Activated naive CD4-positive, alpha-beta T cell treated with anti-CD3 and anti-CD28 coated beads for 36 hours (primary cell): ENCODE data around the gene FBXO46. TPM values are rescaled to one million over a fixed set of nuclear protein-coding genes. Genes with fewer than 3 reads are reported as not detected.
"Not testable (repeated sequence)": the region's sequence is repeated elsewhere in the genome, so short reads cannot be mapped to it uniquely, and the experiment has no call there.

ENCODE experiments used
- CTCF ChIA-PET: fragments of 350-600 bp; sonication (Branson Sonifier 250); formaldehyde crosslinking; loops from one replicate; lab custom pipeline; 2021; ENCODE audit warnings: antibody characterized with exemption; lab: Charles Lee
- DNase-seq: peaks from one replicate; pipeline ENCODE4 v3.0.0-alpha.2; 2020
- H3K27ac Mint-ChIP-seq: one replicate; pipeline ENCODE4 v1.8.0; 2021; ENCODE audit warnings: mild to moderate bottlenecking, mixed read lengths
- H3K27me3 Mint-ChIP-seq: one replicate; pipeline ENCODE4 v1.8.0; 2021; ENCODE audit warnings: low read depth, mixed read lengths
- H3K36me3 Mint-ChIP-seq: one replicate; pipeline ENCODE4 v1.8.0; 2021; ENCODE audit warnings: low read depth, mixed read lengths
- H3K4me1 Mint-ChIP-seq: one replicate; pipeline ENCODE4 v1.8.0; 2021; ENCODE audit warnings: low read depth, mixed read lengths
- H3K4me3 Mint-ChIP-seq: one replicate; pipeline ENCODE4 v1.8.0; 2021; ENCODE audit warnings: mild to moderate bottlenecking, moderate library complexity, mixed read lengths
- H3K9me3 Mint-ChIP-seq: one replicate; pipeline ENCODE4 v1.8.0; 2021; ENCODE audit warnings: mixed read lengths
- intact Hi-C: fragments of 100-400 bp; cut with micrococcal nuclease; formaldehyde crosslinking; loops from one replicate; pipeline ENCODE4 v1.15.1; 2023
- total RNA-seq, 2 experiments: library from RNA; stranded (reverse); gene quantifications; one replicate each; pipeline ENCODE4 v1.2.3, GENCODE V29; 2021

The FBXO46 gene
- total RNA-seq, 2 experiments from 2014 or later: 21.8 to 23.2 TPM

DNA sequence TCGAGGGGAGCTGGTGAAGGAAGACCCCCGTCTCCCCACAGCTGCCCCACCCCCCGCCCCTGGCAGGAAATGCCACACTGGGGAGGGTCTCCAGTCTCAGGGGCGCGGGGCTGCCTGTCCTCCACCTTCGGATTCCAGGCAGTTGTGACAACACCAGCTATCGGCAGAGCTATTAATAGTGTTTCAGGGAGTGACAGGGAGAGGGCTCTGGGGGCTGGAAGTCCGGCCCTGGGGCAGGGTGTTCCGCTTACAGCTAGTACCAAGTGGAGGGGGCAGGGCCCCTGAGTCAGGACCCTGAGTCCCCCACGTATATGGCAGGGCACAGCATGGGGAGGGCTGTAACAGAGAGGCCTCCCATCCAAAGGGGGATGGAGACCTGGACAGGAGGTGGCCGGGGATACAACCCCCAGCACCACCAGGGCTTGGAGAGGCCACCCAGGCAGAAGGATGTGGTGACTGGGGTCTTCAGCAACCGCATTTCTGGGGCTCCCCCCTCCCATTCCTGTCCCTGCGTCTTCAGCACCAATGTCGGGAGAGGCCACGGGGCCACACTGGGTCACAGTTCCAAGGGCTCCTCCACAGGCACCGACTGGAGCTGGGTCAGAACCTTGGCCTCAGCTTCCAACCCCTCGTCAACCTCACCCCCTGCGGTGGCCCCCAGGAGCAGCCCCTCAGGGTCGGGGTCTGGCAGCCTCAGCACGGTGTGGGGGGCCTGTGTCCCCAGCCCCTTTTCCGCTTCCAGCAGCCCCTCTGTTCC is 34.4 kb upstream of the FBXO46 start:
- peaks cover 20% of the 10 kb centered on the region for H3K27me3 Mint-ChIP-seq
- no peaks in the 10 kb centered on the region for H3K9me3 Mint-ChIP-seq
- no peak overlapping the region for H3K27ac Mint-ChIP-seq
- H3K4me3 Mint-ChIP-seq: no peak overlapping the region
- intact Hi-C loops: no loop called here
- peaks cover 8% of the 10 kb centered on the region for H3K4me1 Mint-ChIP-seq
- CTCF ChIA-PET: no interaction called here
- H3K36me3 Mint-ChIP-seq: no peaks in the 10 kb centered on the region
- no peak for DNase-seq

DNA sequence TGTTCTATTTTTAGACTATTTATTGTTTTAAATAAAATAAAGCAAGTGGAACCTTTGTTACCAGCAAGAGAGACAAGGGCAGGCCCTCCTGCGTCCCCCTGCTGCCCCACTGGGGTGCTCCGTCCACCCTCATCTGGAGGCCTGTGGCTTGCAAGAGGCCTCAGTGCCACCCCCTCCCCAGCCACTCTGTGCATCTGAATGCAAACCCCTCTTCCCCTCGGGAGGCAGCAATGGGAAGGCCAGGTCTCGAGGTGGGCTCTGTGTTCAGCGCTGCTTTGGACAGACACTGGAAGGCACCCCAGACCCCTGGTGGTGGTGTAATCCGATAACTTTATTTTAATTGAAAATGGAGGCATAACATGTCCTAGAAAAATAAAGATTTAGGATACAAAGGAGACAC is 33.8 kb upstream of the FBXO46 start:
- DNase-seq: no peak
- peaks cover 5% of the 10 kb centered on the region for H3K4me1 Mint-ChIP-seq
- peaks cover 21% of the 10 kb centered on the region for H3K27me3 Mint-ChIP-seq
- intact Hi-C loops: no loop called here
- no peak overlapping the region for H3K27ac Mint-ChIP-seq
- no peaks in the 10 kb centered on the region for H3K9me3 Mint-ChIP-seq
- H3K4me3 Mint-ChIP-seq: no peak overlapping the region
- H3K36me3 Mint-ChIP-seq: no peaks in the 10 kb centered on the region
- CTCF ChIA-PET: no interaction called here

DNA sequence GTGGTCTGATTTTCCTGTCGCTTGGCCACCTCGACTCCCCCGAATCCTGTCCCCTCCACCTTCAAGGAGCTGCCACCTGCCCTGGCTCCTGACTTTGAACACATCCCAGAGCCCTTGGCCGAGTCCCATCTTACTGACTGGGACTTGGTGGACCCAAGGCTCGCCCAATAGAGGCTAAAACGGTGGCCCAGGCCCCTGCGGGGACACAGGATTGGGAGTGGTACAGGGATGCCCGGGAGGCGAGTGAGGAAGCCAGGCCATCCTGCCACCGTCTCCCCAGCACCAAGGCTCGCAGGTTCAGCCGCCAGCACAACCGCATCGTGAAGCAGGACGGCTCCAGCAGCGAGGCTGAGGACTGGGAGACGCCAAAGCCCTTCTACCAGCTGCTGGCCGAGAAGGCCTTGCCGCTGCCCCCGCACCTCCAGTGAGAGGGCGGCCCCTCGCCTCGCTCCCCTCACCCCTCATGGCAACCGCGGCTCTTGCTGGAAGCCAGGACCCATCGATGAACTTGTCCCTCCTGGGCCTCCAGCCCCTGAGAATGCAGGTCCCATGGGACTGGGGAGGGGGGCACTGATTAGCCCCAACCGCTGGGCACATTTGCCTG is 33.1 kb upstream of the FBXO46 start:
- intact Hi-C loops: no loop called here
- no peaks in the 10 kb centered on the region for H3K36me3 Mint-ChIP-seq
- H3K4me1 Mint-ChIP-seq: peaks cover 4% of the 10 kb centered on the region
- H3K4me3 Mint-ChIP-seq: no peak overlapping the region
- CTCF ChIA-PET: no interaction called here
- H3K27ac Mint-ChIP-seq: no peak overlapping the region
- no peaks in the 10 kb centered on the region for H3K9me3 Mint-ChIP-seq
- H3K27me3 Mint-ChIP-seq: peaks cover 23% of the 10 kb centered on the region
- DNase-seq: no peak

DNA sequence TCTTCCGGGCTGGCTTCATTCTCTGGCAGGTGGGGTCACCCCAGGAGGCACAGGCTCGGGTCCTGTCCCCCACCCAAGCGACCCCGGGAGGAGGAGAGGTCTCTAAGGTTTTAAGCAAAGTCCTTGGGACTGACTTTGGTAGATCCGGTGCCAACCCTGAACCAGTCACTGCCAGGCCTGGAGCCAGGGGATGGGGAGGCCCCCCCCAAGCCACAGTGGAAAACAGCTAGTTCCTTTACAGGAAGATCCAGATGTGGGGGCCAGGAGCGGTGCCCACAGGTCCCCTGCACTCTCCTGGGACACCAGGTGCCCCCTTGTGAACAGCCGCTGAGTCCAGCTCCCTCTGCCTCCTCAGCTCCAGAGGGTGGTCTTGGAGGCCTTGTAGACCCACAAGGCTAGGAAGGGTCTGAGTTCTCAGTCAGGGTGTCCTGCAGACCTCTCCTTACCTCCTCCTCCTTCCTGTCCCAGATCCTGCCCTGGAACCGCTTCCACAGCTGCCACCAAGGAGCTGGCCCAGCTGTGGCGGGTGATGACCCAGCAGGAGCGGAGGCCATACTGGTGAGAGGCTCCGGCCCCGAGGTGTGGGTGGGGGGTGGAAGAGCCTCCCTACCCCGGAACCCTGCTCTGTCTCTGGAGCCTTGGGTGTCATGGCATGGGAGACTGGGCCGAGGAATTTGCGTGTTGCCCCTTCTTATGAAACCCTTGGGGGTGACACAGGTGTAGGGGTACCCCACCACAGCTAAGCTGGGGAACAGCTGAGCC is 32.4 kb upstream of the FBXO46 start:
- CTCF ChIA-PET: no interaction called here
- Mint-ChIP-seq H3K4me1 (peaks cover 4% of the 10 kb centered on the region), H3K9me3 (no peaks in the 10 kb centered on the region), H3K36me3 (no peaks in the 10 kb centered on the region), H3K27me3 (peaks cover 22% of the 10 kb centered on the region), H3K4me3 (no peak overlapping the region), H3K27ac (no peak overlapping the region)
- DNase-seq: no peak
- intact Hi-C loops: no loop called here

DNA sequence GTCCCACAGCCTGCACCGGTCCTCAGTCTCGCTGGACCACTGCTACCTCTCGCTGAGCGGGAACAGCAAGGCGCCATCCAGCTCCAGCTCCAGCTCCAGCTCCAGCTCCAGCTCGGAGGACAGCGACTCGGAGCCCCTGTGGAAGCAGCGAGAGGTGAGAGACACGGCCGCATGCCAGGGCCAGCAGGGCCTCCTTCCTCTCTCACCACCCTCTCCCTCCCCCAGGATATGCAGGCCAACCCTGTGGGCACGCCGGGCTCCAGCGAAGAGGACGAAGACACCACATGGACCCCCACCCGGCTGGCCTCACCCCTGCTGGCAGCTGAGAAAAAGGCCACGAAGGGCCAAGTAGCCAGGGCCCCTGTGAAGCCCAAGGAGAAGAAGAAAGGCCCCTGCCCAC is 31.0 kb upstream of the FBXO46 start:
- no peak overlapping the region for H3K27ac Mint-ChIP-seq
- peaks cover 15% of the 10 kb centered on the region for H3K27me3 Mint-ChIP-seq
- no peaks in the 10 kb centered on the region for H3K9me3 Mint-ChIP-seq
- DNase-seq: no peak
- CTCF ChIA-PET: interaction anchor here (0.6 kb wide), 1 partner anchor 1341 kb away, joined by 3 read pairs; no protein-coding TSS in a partner anchor
- no peaks in the 10 kb centered on the region for H3K36me3 Mint-ChIP-seq
- H3K4me1 Mint-ChIP-seq: no peaks in the 10 kb centered on the region
- intact Hi-C loops: no loop called here
- no peak overlapping the region for H3K4me3 Mint-ChIP-seq

DNA sequence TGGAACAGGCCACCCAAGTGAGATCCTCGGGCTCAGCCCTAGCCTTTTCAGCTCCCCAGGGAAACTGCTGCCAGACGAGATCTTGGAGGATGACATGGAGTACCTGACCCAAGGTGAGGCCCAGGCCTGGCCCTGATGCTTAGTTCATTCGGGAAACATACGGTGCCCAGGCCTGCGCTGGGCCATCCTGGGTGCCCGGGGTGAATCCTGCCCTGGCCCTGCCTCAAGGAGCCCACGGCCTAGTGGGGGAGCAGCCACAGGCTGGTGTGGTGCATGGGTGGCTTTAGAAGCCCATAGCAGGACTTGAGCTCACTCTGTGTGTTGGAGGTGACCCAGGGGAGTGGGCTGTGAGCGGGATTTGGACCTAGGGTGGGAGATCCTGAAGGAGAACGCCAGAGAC is 28.2 kb upstream of the FBXO46 start:
- no peak overlapping the region for H3K4me3 Mint-ChIP-seq

DNA sequence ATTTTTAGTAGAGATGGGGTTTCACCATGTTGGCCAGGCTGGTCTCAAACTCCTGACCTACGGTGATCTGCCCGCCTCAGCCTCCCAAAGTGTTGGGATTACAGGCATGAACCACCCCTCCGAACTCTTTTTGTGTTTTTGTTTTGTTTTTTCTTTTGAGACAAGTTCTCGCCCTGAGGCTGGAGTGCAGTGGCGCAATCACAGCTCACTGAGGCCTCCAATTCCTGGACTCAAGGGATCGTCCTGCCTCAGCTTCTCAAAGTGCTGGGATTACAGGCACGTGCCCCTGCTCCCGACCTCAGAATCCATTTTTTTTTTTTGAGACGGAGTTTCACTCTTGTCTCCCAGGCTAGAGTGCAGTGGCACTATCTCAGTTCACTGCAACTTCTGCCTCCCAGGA is 27.0 kb upstream of the FBXO46 start:
- Mint-ChIP-seq H3K27me3 (peaks cover 3% of the 10 kb centered on the region), H3K4me1 (no peaks in the 10 kb centered on the region), H3K9me3 (no peaks in the 10 kb centered on the region), H3K27ac (no peak overlapping the region), H3K36me3 (no peaks in the 10 kb centered on the region), H3K4me3 (no peak overlapping the region)
- CTCF ChIA-PET: interaction anchor here (0.7 to 1.4 kb wide), 2 partner anchors 42 to 434 kb away, joined by 4 to 7 read pairs; no protein-coding TSS in a partner anchor
- intact Hi-C loops: no loop called here
- no peak for DNase-seq

More for the DNA sequence above, 28.2 kb upstream of the FBXO46 start:
- no peaks in the 10 kb centered on the region for H3K4me1 Mint-ChIP-seq
- H3K27me3 Mint-ChIP-seq: peaks cover 3% of the 10 kb centered on the region
- no peak for DNase-seq
- H3K36me3 Mint-ChIP-seq: no peaks in the 10 kb centered on the region
- no peaks in the 10 kb centered on the region for H3K9me3 Mint-ChIP-seq
- CTCF ChIA-PET: no interaction called here
- intact Hi-C loops: no loop called here
- H3K27ac Mint-ChIP-seq: no peak overlapping the region

DNA sequence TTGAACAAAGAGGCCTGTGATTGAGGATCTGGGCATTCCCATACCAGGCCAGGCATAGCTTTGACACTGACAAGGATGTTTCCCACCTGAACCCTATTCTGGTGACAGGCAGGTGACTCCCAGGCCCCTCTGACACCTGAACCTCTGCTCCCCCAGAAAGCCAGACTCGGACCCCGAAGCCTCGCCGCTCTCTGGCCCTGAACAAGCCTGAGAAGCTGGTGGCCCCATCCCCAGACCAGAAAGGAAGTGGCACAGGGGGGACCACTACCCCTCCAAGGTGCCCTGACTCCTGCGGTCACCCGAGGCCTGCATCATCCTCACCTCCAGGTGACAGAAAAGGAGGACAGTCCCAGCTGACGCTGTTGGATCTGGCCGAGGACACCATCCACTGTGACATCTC is 23.6 kb upstream of the FBXO46 start:
- no peaks in the 10 kb centered on the region for H3K4me1 Mint-ChIP-seq
- no peaks in the 10 kb centered on the region for H3K36me3 Mint-ChIP-seq
- H3K9me3 Mint-ChIP-seq: no peaks in the 10 kb centered on the region
- no peak overlapping the region for H3K4me3 Mint-ChIP-seq
- CTCF ChIA-PET: interaction anchor here (1.1 to 1.2 kb wide), 2 partner anchors 61 to 63 kb away, joined by 3 read pairs; no protein-coding TSS in a partner anchor
- H3K27me3 Mint-ChIP-seq: peaks cover under 1% of the 10 kb centered on the region
- intact Hi-C loops: no loop called here
- no peak for DNase-seq
- no peak overlapping the region for H3K27ac Mint-ChIP-seq

DNA sequence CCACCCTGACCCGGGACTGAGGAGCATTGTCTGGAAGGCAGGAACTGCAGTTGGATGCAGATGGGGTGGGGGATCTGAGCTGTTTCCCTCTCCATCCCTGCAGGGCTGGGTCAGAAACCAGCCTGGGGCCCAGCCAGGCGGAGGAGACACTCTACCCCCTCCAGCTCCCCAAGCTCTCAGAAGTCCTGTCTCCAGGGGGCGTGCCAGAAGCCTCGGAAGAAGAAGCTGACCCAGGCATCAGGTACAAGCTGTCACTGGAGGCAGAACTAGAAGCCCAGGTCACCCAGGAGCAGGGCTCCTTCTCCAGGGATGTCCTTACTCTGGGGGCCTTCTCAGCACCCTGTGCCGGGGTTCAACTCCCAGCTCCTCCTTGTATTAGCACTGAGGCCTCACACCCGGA is 22.9 kb upstream of the FBXO46 start:
- Mint-ChIP-seq H3K27me3 (no peaks in the 10 kb centered on the region), H3K4me1 (no peaks in the 10 kb centered on the region), H3K36me3 (no peaks in the 10 kb centered on the region), H3K9me3 (no peaks in the 10 kb centered on the region), H3K27ac (no peak overlapping the region), H3K4me3 (no peak overlapping the region)
- DNase-seq: no peak
- CTCF ChIA-PET: interaction anchor here (1.0 to 1.3 kb wide), 3 partner anchors 16 to 60 kb away, joined by 3 read pairs; partner anchors contain the start of gene SIX5
- intact Hi-C loops: no loop called here

DNA sequence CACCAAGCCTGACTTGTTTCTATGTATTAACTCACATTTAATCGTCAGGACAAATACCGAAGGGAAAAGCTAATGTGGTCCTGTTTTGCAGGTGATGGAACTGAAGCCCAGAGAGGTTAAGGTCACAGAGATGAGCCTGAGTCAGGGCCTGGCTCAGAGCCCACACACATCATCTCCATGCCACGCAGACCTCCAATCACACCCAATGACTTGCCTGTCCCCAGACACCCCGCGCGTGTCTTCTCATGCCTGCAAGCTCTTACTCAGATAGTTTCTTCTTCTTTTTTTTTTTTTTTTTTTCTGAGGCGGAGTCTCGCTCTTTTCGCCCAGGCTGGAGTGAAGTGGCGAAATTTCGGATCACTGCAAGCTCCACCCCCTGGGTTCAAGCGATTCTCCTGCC is 21.9 kb upstream of the FBXO46 start:
- Mint-ChIP-seq H3K27ac (no peak overlapping the region), H3K9me3 (no peaks in the 10 kb centered on the region), H3K4me1 (no peaks in the 10 kb centered on the region), H3K4me3 (no peak overlapping the region), H3K36me3 (no peaks in the 10 kb centered on the region), H3K27me3 (no peaks in the 10 kb centered on the region)
- CTCF ChIA-PET: interaction anchor here (1.3 kb wide), 1 partner anchor 59 kb away, joined by 3 read pairs; no protein-coding TSS in a partner anchor
- intact Hi-C loops: no loop called here
- no peak for DNase-seq

DNA sequence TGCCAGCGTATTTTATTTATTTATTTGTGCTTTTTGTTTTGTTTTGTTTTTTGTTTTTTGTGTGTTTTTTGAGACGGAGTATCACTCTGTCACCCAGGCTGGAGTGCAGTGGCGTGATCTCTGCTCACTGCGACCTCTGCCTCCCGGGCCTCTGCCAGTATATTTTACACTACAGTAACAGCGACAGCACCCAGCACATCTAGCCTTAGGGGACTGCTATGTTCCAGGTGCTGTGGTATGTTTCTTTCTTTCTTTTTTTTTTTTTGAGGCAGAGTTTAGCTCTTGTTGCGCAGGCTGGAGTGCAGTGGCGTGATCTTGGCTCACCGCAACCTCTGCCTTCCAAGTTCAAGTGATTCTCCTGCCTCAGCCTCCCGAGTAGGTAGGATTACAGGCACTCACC is 20.8 kb upstream of the FBXO46 start:
- H3K27me3 Mint-ChIP-seq, H3K9me3 Mint-ChIP-seq, DNase-seq, H3K36me3 Mint-ChIP-seq, CTCF ChIA-PET, intact Hi-C loops, H3K4me3 Mint-ChIP-seq, H3K27ac Mint-ChIP-seq, H3K4me1 Mint-ChIP-seq: not testable (repeated sequence)

DNA sequence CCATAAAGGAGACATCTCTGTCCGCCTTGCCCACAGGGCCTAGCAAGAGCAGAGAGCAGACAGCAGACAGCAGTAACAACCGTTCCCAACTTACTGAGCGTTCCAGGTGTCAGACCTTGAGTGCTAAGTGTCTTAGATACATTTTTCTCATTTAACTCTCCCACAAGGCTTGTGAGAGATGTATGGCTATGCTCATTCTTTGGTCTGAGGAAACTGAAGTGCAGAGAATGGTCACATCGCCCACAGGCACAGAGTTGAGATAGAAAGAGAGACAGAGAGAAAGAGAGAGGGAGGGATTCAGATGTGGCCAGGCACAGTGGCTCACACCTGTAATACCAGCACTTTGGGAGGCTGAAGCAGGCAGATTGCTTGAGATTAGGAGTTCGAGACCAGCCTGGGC is 16.8 kb upstream of the FBXO46 start:
- no peak overlapping the region for H3K4me3 Mint-ChIP-seq

More for the DNA sequence above, 16.8 kb upstream of the FBXO46 start:
- Mint-ChIP-seq H3K4me1 (no peaks in the 10 kb centered on the region), H3K36me3 (no peaks in the 10 kb centered on the region), H3K27me3 (no peaks in the 10 kb centered on the region), H3K9me3 (no peaks in the 10 kb centered on the region), H3K27ac (no peak overlapping the region)
- CTCF ChIA-PET: no interaction called here
- intact Hi-C loops: no loop called here
- no peak for DNase-seq
